Activated gamma-delta T cell (primary cell): Measurements from ENCODE around the gene ATAD3B.
"Not testable (repeated sequence)": the region's sequence is repeated elsewhere in the genome, so short reads cannot be mapped to it uniquely, and the experiment has no call there.

ENCODE experiments used
- DNase-seq: peaks from one replicate; lab custom pipeline; 2025; lab: John Stamatoyannopoulos, UW

Gene ATAD3B

DNA sequence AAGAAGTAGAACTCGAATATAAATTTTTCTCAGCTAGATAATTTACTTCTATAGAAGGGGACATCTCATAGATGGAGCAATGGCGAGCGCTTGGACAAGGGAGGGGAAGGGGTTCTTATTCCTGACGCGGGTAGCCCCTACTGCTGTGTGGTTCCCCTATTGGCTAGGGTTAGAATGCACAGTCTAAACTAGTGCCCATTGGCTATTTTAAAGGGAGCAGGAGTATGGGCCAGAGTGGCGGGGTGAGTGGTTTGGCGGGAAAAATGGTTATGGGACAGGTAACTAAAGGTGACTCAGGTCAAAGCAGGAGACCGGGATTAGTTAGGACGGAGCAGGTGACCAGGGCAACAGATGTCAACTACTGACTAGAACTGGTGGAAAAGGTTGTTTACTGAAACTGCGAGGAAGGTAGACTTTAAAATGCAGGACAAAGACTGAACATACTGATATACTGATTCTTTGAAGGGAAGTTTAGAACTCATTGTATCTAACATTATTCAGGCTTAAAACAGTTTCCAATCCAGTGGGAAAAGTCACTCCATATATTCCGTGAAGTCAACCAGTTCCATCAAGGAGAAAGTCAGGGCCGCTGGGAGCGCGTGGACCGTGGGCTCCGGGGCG is 39.5 kb downstream of the ATAD3B start:
- DNase-seq: no peak

DNA sequence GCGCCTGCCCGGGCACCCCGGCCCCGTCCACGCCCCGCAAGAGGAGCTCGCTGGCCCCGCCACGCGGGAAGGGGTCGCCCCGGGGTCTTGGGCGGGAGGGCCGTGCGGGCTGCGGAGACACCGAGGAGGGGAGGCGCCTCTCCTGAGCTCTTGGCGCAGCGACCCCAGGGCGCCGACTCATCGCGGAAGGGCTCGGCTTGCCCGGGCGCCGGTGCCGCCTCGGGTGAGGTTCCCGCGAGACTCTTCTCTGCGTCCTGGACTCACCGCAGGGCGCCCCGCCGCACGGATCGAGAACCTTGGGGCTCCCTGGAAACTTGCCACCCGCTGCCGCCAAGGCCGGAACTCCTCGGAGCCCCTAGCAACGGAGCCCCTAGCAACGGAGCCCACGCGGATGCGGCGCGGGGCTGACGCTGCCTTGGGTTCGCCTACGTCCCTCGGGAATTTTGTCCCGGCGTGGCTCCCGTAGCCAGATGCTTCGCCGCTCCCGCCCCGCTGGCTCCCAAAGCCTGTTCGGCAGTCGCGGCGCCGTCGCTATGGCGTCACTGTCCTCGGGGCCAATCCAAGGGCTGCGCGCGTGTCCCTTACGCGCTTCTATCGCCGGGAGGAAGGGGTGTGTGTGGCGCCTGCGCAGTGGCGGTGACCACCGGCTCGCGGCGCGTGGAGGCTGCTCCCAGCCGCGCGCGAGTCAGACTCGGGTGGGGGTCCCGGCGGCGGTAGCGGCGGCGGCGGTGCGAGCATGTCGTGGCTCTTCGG is 40.1 kb downstream of the ATAD3B start, which contains the start of gene ATAD3A:
Gene ATAD3A, plus strand, starts transcription at position 630 of the 753 bp plus-strand sequence. Its CDS starts 107 bp downstream, at position 737.
- DNase-seq: peak; percentile 97

DNA sequence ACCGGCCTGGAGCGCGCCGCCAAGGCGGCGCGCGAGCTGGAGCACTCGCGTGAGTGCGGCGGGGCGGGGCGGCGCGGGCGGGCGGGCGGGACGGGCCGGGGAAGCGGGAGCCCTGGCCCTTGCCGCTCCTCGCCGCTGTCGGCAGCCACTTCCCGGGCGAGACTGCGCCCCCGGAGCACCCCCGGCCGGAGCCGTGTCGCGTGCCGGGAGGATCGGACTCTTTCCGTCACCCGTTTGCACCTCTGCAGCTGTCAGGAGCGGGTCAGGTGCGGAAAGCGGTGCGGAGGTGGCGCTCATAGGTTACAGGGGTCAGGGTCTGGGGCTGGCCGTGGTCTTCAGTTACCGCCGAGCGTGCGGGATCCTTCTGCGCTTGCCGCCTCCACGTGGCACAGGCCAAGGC is 40.9 kb downstream of the ATAD3B start:
- DNase-seq: peak; percentile 30

DNA sequence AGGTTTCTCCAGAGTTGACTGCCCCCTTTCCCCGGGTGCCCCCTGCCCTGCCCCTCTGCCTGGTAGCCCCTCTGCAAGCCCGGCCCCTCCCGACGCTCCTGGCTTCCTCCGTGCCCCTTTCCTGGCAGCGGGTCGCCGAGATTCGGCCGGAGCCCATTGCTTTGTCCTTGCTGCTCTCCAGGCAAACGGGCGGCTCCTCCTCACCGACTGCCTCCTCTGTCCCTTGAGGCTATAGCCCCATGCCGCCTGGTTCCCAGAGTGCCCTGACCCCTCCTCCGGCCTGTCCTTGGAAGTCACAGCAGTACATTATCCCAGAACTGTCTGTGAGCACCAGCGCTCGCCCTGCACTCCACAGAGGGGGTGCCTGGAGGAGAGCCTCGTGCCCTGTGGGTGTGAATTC is 42.1 kb downstream of the ATAD3B start:
- DNase-seq: not testable (repeated sequence)

GRCh38 chr1:1514376-1514775 is 42.8 kb downstream of the ATAD3B start:
- DNase-seq: not testable (repeated sequence)

DNA sequence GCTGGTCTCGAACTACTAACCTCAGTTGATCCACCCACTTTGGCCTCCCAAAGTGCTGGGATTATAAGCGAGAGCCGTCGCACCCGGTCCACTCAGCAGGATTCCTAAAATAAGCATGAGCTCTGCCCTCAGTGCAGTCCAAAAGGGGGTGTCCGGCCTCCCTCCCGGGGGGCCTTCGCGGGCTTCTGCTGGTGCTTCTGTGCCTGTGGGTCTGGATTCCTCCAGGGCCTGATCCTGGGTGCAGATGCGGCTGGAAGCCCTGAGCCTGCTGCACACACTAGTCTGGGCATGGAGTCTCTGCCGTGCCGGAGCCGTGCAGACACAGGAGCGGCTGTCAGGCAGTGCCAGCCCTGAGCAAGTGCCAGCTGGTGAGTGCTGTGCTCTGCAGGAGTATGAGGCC is 45.4 kb downstream of the ATAD3B start:
- not testable (repeated sequence) for DNase-seq

- no peak for DNase-seq
Measured at GRCh38 chr1:1517973-1518620, 46.5 kb downstream of the ATAD3B start.

GRCh38 chr1:1518621-1519007 is 47.0 kb downstream of the ATAD3B start:
- DNase-seq: not testable (repeated sequence)

- DNase-seq: not testable (repeated sequence)
Measured at GRCh38 chr1:1519805-1520505, 48.4 kb downstream of the ATAD3B start.

DNA sequence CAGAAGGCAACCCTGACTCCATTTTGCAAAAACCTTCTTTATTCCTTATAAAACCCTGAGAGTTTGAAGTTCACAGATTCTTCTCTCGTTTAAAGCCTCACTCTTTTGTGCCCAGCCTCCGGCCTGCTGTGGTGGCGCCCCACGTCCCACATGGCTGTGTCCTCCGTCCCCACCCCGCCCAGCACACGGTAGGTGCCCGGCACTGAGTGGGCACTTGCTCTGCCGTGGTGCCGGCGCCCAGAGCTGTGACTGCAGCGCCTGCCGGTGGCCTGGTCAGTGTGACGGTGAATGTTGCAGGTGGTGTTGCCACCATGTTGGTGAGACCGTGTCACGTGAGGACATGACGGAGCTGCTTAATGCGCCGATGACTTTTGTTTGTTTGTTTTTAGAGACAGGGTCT is 49.8 kb downstream of the ATAD3B start:
- no peak for DNase-seq

DNA sequence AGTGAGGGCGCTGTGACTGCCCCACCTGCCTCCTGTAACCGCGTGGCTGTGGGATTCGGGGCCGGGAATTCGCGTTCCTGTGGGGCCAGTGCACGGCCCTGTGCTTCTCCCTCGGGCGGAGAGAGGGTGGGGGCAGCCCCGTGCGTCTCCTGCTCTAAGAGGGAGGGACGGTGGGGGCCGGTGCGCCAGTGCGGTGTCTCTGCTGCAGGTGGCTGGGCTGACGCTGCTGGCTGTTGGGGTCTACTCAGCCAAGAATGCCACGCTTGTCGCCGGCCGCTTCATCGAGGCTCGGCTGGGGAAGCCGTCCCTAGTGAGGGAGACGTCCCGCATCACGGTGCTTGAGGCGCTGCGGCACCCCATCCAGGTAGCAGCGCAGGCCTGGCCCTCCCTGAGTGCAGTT is 51.0 kb downstream of the ATAD3B start:
- DNase-seq: not testable (repeated sequence)

GRCh38 chr1:1523226-1523625 is 51.7 kb downstream of the ATAD3B start:
- DNase-seq: not testable (repeated sequence)

- not testable (repeated sequence) for DNase-seq
Measured at GRCh38 chr1:1523651-1524050, 52.1 kb downstream of the ATAD3B start.

- not testable (repeated sequence) for DNase-seq
Measured at GRCh38 chr1:1524750-1525383, 53.3 kb downstream of the ATAD3B start.

GRCh38 chr1:1526476-1526875 is 54.9 kb downstream of the ATAD3B start:
- DNase-seq: not testable (repeated sequence)

DNA sequence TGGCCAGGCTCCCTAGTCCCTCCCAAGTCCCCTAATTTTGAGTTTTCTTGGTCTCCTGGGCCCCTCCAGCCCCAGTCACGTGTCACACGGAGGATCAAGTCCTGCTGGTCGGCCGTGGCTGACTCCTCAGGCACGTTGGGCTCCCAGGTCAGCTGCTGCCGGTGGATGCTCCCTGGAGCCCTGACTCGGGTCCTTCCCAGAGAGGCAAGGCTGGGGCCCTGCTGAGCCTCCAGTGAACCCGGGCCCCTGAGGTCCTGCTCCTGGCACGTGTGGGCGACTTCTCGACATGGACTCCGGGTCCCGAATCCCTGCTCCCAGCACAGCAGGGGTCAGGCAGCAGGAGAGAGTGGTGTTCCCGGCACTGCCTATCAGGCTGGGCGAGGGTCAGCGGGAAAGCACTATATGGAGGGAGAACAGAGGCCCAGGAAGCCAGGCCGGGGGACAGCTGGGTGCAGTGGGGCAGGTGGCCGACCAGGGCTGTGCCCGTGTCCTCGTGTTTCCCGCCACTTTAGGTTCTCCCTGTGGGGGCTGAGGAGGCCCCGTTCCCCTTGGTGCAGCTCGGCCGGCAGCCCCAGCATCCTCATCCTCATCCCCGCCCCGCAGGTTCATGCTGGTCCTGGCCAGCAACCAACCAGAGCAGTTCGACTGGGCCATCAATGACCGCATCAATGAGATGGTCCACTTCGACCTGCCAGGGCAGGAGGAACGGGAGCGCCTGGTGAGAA is 55.7 kb downstream of the ATAD3B start:
- no peak for DNase-seq

DNA sequence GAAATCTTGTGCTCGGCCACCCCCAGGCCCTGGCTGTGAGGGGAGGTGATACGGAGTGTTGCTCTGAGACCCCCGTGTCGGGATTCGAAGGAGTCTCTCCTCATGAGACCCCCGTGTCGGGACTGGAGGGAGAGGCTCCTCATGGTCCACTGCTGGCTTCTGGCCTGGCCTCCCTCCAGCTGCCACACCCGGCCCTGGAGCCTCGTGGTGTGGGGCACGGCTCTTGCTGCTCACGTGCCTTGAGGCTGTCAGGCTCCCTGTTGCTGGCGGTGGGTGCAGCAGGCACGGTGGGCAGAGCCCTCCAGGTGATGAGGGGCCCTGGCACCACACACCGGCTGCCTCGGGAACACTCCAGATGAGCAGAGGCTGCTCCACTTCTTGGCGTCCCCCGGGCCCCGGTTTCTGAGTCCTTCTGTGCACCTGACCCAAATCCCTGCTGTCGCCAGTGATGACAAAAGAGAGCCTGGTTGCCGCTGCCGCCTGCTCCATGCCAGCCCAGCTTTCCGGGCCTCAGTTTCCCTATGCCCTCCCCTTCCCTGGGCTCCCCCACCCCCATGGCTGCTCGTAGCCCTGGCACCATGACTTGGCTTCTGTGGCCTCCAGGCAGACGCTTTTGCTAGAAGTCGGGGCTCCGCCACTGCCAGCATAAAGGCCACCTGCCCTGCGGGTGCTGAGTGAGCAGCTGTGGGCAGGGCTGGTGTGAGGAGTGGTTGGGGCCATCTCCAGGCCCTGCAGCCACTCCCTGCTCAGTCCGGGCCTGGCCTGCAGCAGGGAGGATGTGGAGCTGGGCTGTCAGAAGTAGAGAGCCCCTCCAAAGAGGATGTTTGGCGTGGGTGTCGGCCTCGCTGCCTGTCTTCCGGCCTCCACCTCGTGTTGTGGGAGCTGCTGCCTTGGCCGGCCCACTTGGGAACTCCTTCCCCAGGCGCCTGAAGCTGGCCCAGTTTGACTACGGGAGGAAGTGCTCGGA is 57.0 kb downstream of the ATAD3B start:
- DNase-seq: no peak

- no peak for DNase-seq
Measured at GRCh38 chr1:1529321-1529720, 57.8 kb downstream of the ATAD3B start.

DNA sequence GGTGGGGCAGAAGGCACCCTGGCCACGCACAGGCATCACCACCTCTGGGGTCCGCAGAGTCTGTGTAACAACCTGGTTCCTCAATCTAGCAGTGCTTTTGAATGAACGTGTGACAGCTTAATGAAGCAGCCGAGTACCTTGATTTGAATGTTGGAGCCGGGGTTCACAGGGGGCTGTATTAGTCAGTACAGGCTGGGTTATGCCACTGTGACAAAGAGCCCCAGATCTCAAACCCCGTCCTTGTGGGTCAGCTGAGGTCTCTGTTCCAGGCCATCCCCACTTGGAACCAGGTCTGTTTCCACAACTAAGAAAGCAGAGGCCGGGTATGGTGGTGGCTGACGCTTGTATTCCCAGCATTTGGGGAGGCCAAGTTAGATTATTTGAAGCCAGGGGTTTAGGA is 58.4 kb downstream of the ATAD3B start:
- DNase-seq: no peak

- no peak for DNase-seq
Measured at GRCh38 chr1:1531947-1532346, 60.4 kb downstream of the ATAD3B start.
